ENCODE results near the gene ALDH1A1.

The ALDH1A1 gene

DNA sequence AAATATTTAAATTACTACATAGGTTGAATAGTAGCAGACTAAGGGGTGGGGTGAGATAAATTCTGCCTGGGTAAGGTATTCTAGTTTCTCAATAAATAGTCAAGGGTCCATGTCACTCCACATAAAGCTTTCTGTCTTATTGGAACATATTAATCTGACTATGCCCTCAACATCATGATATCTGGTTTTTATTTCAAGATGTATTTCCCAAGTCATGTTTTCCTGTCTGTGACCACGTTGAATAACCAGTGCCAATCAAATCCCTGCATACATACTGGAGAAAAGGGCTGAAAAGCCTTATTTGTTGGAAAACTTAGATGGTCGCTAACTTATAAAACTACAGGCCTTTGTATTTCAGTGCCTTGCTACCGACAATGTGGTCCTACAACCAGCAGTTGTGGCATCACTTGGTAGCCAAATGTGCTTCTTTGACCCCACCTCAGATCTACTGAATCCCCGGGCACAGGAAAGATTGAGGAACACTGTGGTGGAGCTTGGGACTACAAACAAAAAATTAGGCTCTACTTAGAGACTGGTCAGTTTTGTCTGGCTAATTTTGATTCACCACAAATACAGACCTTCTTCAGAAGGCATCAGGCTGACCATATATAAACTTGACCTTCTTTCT, 39.4 kb downstream of the ALDH1A1 start:
- DNase-seq, result no peak

DNA sequence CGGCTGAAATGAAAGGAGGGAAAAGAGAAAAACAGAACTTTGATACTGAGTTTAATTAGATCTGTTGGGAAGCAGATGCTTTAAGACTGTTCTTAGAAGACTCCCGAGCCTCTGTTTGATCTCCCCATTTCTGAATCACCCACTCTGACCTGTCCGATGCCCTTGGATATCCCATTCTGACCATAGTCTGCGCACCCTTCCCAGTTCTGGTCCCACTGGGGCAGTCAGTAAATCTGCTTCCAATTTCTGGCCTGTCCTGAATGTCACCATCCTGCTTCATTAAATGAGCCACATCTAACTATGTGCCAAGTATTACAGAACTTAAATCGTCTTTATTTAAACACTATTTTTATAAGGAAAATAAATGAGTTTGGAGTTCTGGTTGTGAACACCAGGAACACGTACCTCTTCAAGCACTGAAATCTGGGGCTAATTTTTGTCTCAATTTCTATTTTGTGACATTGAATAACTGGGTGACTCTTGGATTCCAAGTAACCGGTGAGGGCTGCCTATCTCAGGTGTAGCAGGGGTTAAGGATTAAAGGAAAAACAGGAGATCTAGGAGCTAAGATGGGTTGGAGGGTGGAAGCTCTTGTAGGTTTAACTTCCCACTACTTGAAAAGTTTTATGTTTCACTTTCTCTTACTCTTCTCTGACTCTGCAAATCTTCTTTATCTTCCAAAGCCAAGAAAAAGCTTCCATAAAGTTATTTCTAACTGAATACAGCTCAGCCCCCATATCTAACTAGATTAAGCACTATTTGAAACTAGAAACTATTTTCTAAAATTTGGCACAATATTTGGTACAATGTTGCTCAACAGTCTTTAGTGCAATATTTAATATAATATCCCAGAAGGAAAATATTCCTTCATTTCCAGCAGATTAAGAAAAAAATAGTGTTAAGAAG, 40.1 kb downstream of the ALDH1A1 start:
- no peak for DNase-seq

GRCh38 chr9:72911816-72912215, 41.0 kb downstream of the ALDH1A1 start:
- no peak for DNase-seq

DNA sequence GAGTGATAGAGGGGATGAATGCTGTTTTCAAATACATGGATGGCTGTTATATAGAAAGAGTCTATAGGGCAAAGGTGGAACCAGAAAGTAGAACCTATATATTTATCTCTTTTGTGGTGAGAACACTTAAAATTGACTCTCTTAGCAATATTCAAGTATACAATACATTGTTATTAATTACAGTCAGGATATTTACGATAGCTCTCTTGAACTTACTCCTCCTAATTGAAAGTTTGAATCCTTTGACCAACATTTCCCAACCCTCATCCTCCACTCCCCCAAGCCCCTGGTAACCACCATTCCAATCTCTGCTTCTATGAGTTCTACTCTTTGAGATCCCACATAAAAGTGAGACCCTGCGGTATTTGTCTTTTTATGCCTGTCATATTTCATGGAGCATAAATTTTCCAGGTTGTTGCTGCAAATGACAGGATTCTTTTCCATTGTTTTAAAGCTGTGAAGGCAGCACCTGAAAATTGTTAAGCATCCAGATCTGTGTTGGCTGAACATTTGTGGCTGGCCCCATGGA, 41.5 kb downstream of the ALDH1A1 start:
- DNase-seq, result no peak

DNA sequence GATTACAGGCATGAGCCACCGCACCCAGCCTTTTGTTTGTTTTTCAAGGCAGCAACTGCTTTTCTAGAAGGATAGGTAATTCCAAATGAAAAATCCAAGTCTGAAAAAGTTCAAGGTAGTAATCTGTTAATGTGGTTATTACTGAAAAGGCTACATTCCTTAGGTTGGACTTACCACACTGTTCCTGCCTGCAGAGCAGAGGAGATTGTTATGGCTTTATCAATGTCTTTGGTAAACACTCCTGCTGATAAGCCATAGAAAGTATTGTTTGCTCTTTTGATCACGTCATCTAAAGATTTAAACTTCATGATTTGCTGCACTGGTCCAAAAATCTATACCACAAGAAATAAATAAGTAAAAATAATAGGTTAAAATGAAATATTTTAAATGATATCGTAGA, 43.4 kb downstream of the ALDH1A1 start:
- DNase-seq, result no peak

- DNase-seq, result no peak
Measured at GRCh38 chr9:72907421-72907820, 45.4 kb downstream of the ALDH1A1 start.

- no peak for DNase-seq
Measured at GRCh38 chr9:72906810-72907209, 46.0 kb downstream of the ALDH1A1 start.

DNA sequence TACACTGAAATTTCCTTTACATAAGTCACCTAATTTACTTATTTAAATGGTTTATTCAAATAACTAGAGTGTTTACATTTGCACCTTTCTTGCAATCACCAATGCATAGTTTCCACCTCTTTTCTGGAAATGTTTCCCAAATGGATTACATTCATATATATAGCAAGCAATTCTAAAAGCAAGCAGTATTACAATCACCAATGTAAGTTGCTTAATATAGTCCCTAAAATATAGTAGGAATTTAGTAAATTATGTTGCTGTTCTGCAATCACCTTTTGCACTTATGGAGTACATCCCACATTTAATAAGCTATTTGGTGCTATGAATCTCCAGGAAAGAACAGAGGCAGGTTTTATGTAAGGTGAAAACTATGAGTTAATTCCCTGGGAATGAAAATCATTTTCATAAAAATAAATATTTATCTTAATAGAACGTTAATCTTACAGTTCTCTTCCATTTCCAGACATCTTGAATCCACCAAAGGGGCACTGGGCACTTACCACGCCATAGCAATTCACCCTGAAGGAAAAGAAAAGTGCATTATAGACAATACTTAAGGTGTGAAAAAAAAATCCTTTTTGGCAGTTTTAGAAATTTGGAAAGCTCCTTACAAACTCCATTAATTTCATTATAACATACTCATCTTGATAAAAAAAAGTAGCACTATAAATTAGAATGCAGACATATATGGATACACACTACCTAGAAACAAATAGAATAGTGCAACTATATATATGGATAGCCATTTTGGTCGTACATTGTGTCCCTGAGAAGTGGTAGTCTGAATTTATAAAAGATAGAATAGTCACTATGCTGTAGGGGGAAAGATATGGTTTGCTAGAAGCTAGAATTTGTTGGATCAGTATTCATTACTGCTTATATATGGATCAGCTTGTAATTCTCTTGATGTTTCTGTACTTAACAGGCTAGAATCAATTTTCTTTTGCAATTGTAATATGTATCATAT, 47.1 kb downstream of the ALDH1A1 start:
- no peak for DNase-seq

DNA sequence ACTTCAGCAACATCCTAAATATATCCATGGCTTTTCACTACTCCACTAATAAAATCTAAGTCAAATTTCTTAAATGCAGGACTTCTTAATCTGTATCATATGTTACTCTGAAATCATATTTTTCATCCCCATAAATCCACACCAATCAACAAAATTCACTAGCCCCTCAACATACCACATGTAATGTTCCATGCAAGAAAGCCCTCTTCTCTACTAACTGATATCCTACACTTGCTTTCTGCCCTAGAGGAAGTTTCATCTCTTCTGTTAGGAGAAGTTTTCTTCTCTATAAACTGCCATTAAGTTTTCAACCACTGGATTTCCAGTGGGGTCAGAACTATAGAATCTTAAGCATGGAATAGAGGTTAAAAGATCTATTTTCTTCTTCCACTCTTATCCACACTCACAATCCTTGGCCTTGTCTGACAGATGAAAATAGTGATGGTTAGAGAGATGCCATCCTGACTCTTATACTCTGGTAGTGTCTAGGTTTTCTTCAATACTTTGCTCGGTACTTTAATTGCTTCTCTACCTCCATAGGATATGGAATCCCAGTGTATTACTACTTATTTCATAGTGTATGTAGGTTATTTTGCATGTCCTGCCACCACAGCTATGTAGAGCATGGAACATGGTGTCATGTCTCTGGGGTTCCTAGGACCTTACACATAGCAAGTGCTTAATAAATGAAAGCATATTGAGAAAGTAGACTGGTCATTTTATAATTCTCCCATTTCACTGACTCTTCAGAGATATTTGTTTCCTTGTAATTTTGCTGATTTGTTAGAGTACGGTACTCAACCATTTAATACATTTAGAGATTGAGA, 48.4 kb downstream of the ALDH1A1 start:
- DNase-seq, result no peak

DNA sequence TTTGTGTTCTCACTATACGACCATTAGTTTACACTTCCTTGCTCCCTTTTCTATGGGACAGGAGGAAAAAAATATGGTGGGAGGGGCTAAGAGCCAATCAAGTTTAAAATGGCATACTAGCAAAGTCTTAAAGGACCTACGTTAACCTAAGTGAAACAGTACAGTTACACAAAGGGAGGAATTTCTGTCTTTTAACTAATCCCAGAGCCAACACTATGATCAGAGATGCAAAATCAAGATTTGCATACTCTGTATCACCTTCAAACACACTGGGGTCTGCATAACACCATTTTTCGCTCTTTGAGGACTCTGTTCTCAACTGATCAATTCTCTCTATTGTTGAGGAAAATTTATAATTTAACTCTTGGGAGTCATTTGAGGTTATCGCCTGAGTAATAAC, 49.8 kb downstream of the ALDH1A1 start:
- no peak for DNase-seq

- DNase-seq, result no peak
Measured at GRCh38 chr9:72902268-72902667, 50.6 kb downstream of the ALDH1A1 start.

- no peak for DNase-seq
Measured at GRCh38 chr9:72899734-72900477, 52.9 kb downstream of the ALDH1A1 start.

GRCh38 chr9:72898784-72899733, 53.8 kb downstream of the ALDH1A1 start:
- no peak for DNase-seq

GRCh38 chr9:72898360-72898759, 54.5 kb downstream of the ALDH1A1 start:
- DNase-seq, result no peak

DNA sequence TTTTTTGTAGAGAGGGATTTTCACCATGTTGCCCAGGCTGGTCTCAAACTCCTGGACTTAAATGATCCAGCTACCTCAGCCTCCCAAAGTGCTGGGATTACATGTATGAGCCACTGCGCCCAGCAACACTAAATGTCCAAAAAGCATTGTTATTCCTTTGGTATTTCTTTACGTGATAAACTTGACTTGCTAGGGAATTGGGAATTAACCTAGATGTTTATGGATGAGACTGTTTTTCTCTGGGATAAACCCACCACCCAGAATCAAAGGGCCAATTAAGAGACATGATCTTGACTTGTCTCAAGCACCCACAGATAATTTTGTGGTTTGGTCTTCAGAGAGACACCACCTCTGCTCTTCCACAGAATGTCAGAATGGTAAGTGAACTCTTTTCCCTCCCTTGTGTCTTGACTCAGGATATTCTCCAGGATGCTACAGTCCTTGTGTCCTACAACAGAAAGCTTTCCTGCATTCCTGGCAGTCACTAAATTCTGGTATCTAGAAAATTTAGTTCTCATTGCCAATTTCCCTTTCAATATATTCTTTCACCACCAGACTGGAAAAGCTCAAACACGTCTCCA, 55.7 kb downstream of the ALDH1A1 start:
- DNase-seq, result no peak

- no peak for DNase-seq
Measured at GRCh38 chr9:72896439-72896838, 56.4 kb downstream of the ALDH1A1 start.

- no peak for DNase-seq
Measured at GRCh38 chr9:72895122-72895521, 57.7 kb downstream of the ALDH1A1 start.

DNA sequence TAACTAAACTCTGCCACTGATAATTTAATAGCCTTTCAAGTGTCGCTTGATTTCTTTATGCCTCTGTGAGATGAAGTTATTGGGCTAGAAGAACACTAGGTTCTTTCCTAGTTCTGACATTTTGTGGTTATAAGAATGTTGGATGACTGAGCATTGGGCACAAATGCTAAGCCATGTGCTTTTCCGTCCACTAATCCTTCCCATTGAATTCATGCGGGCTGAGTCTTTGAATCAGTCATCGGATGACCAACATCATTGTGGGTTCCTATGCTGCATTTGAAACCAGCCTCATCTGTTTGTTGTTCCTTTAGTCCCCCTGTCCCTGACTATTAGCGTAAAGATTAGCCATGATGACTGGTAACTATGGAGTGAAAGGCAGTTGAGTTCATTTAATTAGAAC, 58.5 kb downstream of the ALDH1A1 start:
- no peak for DNase-seq

GRCh38 chr9:72893437-72893836, 59.4 kb downstream of the ALDH1A1 start:
- no peak for DNase-seq

GRCh38 chr9:72891043-72891442, 61.8 kb downstream of the ALDH1A1 start:
- DNase-seq, result no peak

All from activated CD4-positive, alpha-beta T cell treated with anti-CD3 and anti-CD28 coated beads, Interleukin-2, amount 50 U/mL, for 4 hours (primary cell).